ENCODE results near the gene HES7. TPM values are rescaled to one million over a fixed set of nuclear protein-coding genes. Genes with fewer than 3 reads are reported as not detected.

Gene HES7
- total RNA-seq, 1 experiment from 2014 or later: not detected

GRCh38 chr17:8142887-8143580 is 19.1 kb upstream of the HES7 start:
- DNase-seq (ENCODE audit: low spot score): no peak

- DNase-seq (ENCODE audit: low spot score): no peak
Observed at GRCh38 chr17:8142158-8142886, 18.4 kb upstream of the HES7 start.

- no peak for DNase-seq (ENCODE audit: low spot score)
Observed at GRCh38 chr17:8141741-8142140, 17.8 kb upstream of the HES7 start.

GRCh38 chr17:8141045-8141444 is 17.1 kb upstream of the HES7 start:
- DNase-seq (ENCODE audit: low spot score): no peak

GRCh38 chr17:8140065-8141029 is 16.4 kb upstream of the HES7 start:
- DNase-seq (ENCODE audit: low spot score): no peak

- peak; percentile 99 for DNase-seq (ENCODE audit: low spot score)
Observed at GRCh38 chr17:8138672-8139371, 14.9 kb upstream of the HES7 start.

- no peak for DNase-seq (ENCODE audit: low spot score)
Observed at GRCh38 chr17:8138374-8138671, 14.4 kb upstream of the HES7 start.

GRCh38 chr17:8137645-8138373 is 13.9 kb upstream of the HES7 start:
- DNase-seq (ENCODE audit: low spot score): no peak

GRCh38 chr17:8133941-8134340 is 10.0 kb upstream of the HES7 start:
- no peak for DNase-seq (ENCODE audit: low spot score)

- no peak for DNase-seq (ENCODE audit: low spot score)
Observed at GRCh38 chr17:8133399-8133798, 9.5 kb upstream of the HES7 start.

- DNase-seq (ENCODE audit: low spot score): peak; percentile 59
Observed at GRCh38 chr17:8131844-8132441, 8.0 kb upstream of the HES7 start.

GRCh38 chr17:8128125-8128784 is 4.3 kb upstream of the HES7 start:
- no peak for DNase-seq (ENCODE audit: low spot score)

- DNase-seq (ENCODE audit: low spot score): peak; percentile 23
Observed at GRCh38 chr17:8126491-8127066, 2.7 kb upstream of the HES7 start.

- peak; percentile 18 for DNase-seq (ENCODE audit: low spot score)
Observed at GRCh38 chr17:8125947-8126490, 2.1 kb upstream of the HES7 start.

- DNase-seq (ENCODE audit: low spot score): peak; percentile 76
Observed at GRCh38 chr17:8125154-8125946, 1.4 kb upstream of the HES7 start.

GRCh38 chr17:8124350-8125153 is 646 bp upstream of the HES7 start:
- no peak for DNase-seq (ENCODE audit: low spot score)

- peak; percentile 16 for DNase-seq (ENCODE audit: low spot score)
Observed at GRCh38 chr17:8122924-8123694, 797 bp downstream of the HES7 start.

All from A172 (cell line).